WERI-Rb-1 (cell line): ENCODE measurements around the gene FAM50A.
A peak's percentile ranks its signal among the peaks of the same experiment; 100 is the strongest.

ENCODE experiments used
- DNase-seq: peaks from one replicate; pipeline ENCODE4 v3.0.0-alpha.2; 2020
- H3K27ac ChIP-seq: fragments of 250-450 bp; sonication (Bioruptor Pico); 2 replicates; pipeline ENCODE4 v1.5.1; 2020; ENCODE audit warnings: mild to moderate bottlenecking, moderate library complexity
- H3K27me3 ChIP-seq: fragments of 250-450 bp; sonication (Bioruptor Pico); 2 replicates; pipeline ENCODE4 v1.5.1; 2021; ENCODE audit warnings: mild to moderate bottlenecking, low read depth, moderate library complexity; ENCODE audit not compliant: insufficient read depth, severe bottlenecking
- H3K36me3 ChIP-seq: fragments of 250-450 bp; sonication (Bioruptor Pico); 2 replicates; pipeline ENCODE4 v1.5.1; 2020; ENCODE audit warnings: mild to moderate bottlenecking, moderate library complexity
- H3K4me3 ChIP-seq: 2 replicates; pipeline ENCODE4 v1.5.1; 2011; ENCODE audit warnings: low read depth, mild to moderate bottlenecking, control low read depth, low read length
- H3K9me3 ChIP-seq: fragments of 250-450 bp; sonication (Bioruptor Pico); 2 replicates; pipeline ENCODE4 v1.5.1; 2021; ENCODE audit warnings: mild to moderate bottlenecking, moderate library complexity; ENCODE audit not compliant: severe bottlenecking
- TF ChIP-seq, protein P1 (sequence below): IDR thresholded peaks from 2 replicates; pipeline ENCODE4 v1.5.1; 2011; ENCODE audit warnings: low read depth, mild to moderate bottlenecking, control low read depth, inconsistent platforms, low read length

FAM50A gene

DNA sequence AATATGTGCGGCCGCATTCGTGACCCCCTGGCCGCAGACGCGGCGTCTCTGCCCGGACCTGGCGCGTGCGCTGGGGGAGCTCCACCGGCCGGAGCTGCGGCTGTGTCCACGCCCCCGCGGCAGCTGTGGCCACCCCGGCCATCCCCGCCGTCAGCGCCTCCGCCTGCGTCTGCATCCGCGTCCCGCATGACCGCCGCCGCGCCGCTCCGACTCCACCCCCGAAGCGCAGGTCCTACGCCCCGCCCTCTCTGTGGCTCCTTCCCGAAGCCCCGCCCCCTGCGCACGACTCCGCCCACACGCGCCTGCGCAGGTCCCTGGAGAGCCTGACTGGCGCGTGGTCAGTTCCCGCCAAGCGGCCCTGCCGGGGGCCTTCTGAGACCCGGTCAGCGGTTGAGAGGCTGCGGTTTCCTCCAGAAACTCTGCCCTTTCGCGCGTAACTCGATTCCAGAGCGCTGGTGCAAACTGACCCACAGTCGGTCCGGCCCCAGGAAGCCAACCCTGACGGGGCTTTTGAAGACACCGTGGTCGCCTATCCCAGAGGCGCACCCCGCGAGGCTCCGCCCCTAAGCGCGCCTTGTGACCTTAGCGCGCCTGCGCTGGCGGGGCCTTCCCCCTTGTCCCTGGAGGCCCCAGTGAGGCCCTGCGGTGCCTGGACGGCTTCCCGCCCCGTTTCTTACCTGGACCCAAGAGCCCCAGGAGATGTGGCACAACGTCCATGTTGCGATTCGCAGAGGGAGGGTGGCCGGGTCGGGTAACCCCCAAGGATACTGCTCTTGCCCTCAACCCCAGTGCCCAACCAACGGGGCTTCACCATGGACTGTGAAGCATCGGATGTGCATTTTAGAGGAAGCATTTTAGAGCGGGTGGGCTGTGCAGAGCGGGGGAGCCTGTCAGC, 35.0 kb downstream of the FAM50A start, which contains the start of gene LAGE3:
TSS of gene LAGE3 (minus strand) at position 554 of the 895 bp plus-strand sequence. CDS start at position 188, 366 bp downstream.
- peak within 1 kb of the TSS; percentile 39 for H3K4me3 ChIP-seq
- H3K36me3 ChIP-seq, result peaks cover 14% of the 10 kb centered on the region
- H3K27me3 ChIP-seq, result peaks cover 7% of the 10 kb centered on the region
- peak within 1 kb of the TSS; percentile 44 for H3K27ac ChIP-seq
- TF ChIP-seq, protein P1, sequence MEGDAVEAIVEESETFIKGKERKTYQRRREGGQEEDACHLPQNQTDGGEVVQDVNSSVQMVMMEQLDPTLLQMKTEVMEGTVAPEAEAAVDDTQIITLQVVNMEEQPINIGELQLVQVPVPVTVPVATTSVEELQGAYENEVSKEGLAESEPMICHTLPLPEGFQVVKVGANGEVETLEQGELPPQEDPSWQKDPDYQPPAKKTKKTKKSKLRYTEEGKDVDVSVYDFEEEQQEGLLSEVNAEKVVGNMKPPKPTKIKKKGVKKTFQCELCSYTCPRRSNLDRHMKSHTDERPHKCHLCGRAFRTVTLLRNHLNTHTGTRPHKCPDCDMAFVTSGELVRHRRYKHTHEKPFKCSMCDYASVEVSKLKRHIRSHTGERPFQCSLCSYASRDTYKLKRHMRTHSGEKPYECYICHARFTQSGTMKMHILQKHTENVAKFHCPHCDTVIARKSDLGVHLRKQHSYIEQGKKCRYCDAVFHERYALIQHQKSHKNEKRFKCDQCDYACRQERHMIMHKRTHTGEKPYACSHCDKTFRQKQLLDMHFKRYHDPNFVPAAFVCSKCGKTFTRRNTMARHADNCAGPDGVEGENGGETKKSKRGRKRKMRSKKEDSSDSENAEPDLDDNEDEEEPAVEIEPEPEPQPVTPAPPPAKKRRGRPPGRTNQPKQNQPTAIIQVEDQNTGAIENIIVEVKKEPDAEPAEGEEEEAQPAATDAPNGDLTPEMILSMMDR, result no peak
- peak; percentile 95 for DNase-seq
- peaks cover 8% of the 10 kb centered on the region for H3K9me3 ChIP-seq

DNA sequence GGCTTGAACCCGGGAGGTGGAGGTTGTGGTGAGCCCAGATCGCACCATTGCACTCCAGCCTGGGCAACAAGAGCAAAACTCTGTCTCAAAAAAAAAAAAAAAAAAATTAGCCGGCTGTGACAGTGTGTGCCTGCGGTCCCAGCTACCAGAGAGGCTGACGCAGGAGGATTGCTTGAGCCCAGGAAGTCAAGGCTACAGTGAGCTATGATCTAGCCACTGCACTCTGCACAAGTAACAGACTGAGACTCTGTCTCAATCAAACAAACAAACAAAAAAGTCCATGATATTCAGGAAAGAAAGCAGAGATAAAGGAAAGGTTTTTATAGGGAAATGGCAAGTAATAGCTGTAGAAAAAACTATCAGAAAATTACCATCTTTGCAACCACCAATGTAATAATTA, 37.3 kb downstream of the FAM50A start:
- Histone ChIP-seq H3K36me3 (peaks cover 21% of the 10 kb centered on the region), H3K27ac (no peak overlapping the region), H3K9me3 (peaks cover 8% of the 10 kb centered on the region), H3K4me3 (no peak overlapping the region), H3K27me3 (peaks cover 7% of the 10 kb centered on the region)
- DNase-seq, result no peak
- TF ChIP-seq, protein P1, result no peak

DNA sequence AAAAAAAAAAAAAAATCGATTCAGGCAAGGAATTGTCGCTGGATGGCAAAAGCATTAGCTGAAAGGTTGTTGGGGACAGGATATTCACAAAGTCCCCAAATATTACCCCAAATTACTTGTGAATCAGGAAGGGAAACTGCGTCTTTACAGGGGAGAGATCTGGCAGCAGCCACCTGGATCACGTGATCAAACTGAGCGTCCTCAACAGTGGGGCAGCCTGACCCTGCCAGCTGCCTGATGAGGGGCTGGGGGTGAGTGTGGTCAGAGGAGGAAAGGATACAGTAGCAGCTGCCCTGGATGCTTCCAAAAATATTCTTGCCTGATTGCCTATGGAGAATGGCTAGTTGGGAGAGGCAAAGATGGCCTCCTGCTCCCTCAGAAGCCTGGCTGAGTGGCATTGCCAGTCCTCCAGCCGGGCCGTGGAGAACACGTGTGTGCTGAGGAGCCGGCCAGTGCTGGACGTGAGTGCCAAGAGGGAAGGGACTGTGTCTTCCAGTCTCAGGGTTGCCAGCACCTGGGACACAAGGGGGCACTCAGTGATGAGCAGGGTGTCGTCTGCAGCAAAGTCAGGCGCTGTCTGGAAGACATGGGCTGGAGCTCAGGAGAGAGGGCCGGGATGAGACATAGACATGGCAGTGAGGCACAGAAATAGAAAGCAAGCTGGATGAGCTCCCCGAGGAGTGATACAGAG, 38.1 kb downstream of the FAM50A start:
- no peak overlapping the region for H3K27ac ChIP-seq
- TF ChIP-seq, protein P1, result 0 out of 2 replicates have a peak, but pooled peaks have one; percentile 3
- H3K36me3 ChIP-seq, result peaks cover 21% of the 10 kb centered on the region
- no peak overlapping the region for H3K4me3 ChIP-seq
- no peak for DNase-seq
- peaks cover 7% of the 10 kb centered on the region for H3K27me3 ChIP-seq
- peaks cover 8% of the 10 kb centered on the region for H3K9me3 ChIP-seq

DNA sequence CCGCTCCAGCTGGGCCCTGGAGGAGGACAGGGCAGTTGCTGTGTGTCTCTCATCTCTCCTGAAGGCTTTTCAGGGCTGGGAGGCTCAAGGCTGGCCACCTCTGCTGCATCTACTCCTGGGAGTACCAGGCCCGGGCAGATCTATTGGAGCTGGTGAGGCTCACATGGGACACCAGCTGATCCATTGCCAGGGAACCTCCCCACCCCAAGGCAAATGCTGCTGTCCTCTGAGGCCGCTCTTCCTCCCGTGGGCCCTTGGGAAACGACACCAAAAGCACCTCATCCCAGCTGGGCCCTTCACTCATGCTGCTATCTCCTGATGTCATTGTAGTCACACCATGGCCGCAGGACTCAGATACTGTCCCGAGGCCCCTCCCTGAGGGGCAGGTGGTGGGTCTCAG, 38.8 kb downstream of the FAM50A start:
- no peak for DNase-seq
- peaks cover 8% of the 10 kb centered on the region for H3K9me3 ChIP-seq
- TF ChIP-seq, protein P1, result no peak
- peaks cover 25% of the 10 kb centered on the region for H3K36me3 ChIP-seq
- no peak overlapping the region for H3K4me3 ChIP-seq
- H3K27ac ChIP-seq, result no peak overlapping the region
- peaks cover 3% of the 10 kb centered on the region for H3K27me3 ChIP-seq

DNA sequence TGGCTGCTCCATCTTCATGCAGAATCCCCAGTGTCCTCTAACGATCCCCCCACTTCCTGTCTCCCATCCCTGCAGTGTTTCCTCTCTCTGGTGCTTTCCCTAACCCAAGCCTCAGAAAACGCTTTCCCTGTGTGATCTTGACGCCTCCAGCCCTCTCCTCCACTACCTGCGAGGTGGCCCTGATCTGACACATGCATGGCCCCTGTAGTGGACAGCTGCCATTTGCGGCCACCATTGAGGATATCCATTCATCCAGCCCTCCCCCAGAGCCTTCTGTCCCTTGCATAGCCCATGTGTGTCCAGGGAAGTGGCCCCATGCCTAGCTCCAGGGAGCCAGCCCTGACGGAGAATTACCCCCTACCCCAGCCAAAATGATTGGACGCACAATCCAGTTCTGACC, 39.4 kb downstream of the FAM50A start:
- DNase-seq, result no peak
- Histone ChIP-seq H3K36me3 (peaks cover 28% of the 10 kb centered on the region), H3K27me3 (peaks cover 3% of the 10 kb centered on the region), H3K9me3 (peaks cover 8% of the 10 kb centered on the region), H3K27ac (no peak overlapping the region), H3K4me3 (no peak overlapping the region)
- TF ChIP-seq, protein P1, result no peak
